Trophoblast cell (in vitro differentiated cells and primary cell): Measurements from ENCODE around the gene KCNJ6.

Experiments
- DNase-seq, 2 donors: peaks; one replicate each; pipeline ENCODE4 v3.0.0-alpha.2; 2016
- H2AFZ ChIP-seq: 2 replicates; pipeline ENCODE4 v1.6.1; 2013; ENCODE audit warnings: low read length, moderate library complexity, mild to moderate bottlenecking; ENCODE audit not compliant: insufficient read depth, poor library complexity
- H2AK5ac ChIP-seq: 2 replicates; pipeline ENCODE4 v1.6.1; 2013; ENCODE audit warnings: mild to moderate bottlenecking, low read length
- H2BK120ac ChIP-seq: 2 replicates; pipeline ENCODE4 v1.6.1; 2013; ENCODE audit warnings: low read length, mild to moderate bottlenecking, moderate library complexity; ENCODE audit not compliant: insufficient read depth, poor library complexity
- H2BK12ac ChIP-seq: 2 replicates; pipeline ENCODE4 v1.6.1; 2013; ENCODE audit warnings: mild to moderate bottlenecking, low read length, moderate library complexity
- H2BK5ac ChIP-seq: 2 replicates; pipeline ENCODE4 v1.6.1; 2013; ENCODE audit warnings: low read length, low read depth, moderate library complexity, mild to moderate bottlenecking; ENCODE audit not compliant: poor library complexity
- H3K14ac ChIP-seq: 2 replicates; pipeline ENCODE4 v1.6.1; 2013; ENCODE audit warnings: mild to moderate bottlenecking, low read length
- H3K18ac ChIP-seq: 2 replicates; pipeline ENCODE4 v1.6.1; 2013; ENCODE audit warnings: mild to moderate bottlenecking, low read length
- H3K23ac ChIP-seq: 2 replicates; pipeline ENCODE4 v1.6.1; 2013; ENCODE audit warnings: low read length
- H3K27ac ChIP-seq: 2 replicates; pipeline ENCODE4 v1.5.1; 2013; ENCODE audit warnings: low read depth, mild to moderate bottlenecking, inconsistent platforms, low read length, moderate library complexity
- H3K27me3 ChIP-seq: 2 replicates; pipeline ENCODE4 v1.6.1; 2013; ENCODE audit warnings: inconsistent platforms, mild to moderate bottlenecking, low read length, moderate library complexity; ENCODE audit not compliant: insufficient read depth
- H3K36me3 ChIP-seq, 2 experiments: 1 replicate in 1 of 2; 2 replicates in 1 of 2; pipeline ENCODE4 v1.6.1; 2013; ENCODE audit warnings: low read length in 2 of 2, mild to moderate bottlenecking in 2 of 2, moderate library complexity in 1 of 2; ENCODE audit not compliant: insufficient read depth in 2 of 2, control insufficient read depth in 1 of 2
- H3K4ac ChIP-seq: 2 replicates; pipeline ENCODE4 v1.6.1; 2013; ENCODE audit warnings: low read depth, mild to moderate bottlenecking, low read length, moderate library complexity
- H3K4me1 ChIP-seq, 2 experiments: 1 replicate in 1 of 2; 2 replicates in 1 of 2; pipeline ENCODE4 v1.6.1; 2013; ENCODE audit warnings: low read length in 2 of 2, mild to moderate bottlenecking in 2 of 2, moderate library complexity in 1 of 2; ENCODE audit not compliant: insufficient read depth in 2 of 2, control insufficient read depth in 1 of 2
- H3K4me2 ChIP-seq: 2 replicates; pipeline ENCODE4 v1.6.1; 2013; ENCODE audit warnings: inconsistent platforms, mild to moderate bottlenecking, low read length, moderate library complexity
- H3K4me3 ChIP-seq: 2 replicates; pipeline ENCODE4 v1.5.1; 2013; ENCODE audit warnings: mild to moderate bottlenecking, low read depth, low read length, inconsistent platforms
- H3K79me1 ChIP-seq: one replicate; pipeline ENCODE4 v1.6.1; 2013; ENCODE audit warnings: low read length
- H3K79me2 ChIP-seq: 2 replicates; pipeline ENCODE4 v1.6.1; 2013; ENCODE audit warnings: low read length, mild to moderate bottlenecking; ENCODE audit not compliant: control insufficient read depth, insufficient read depth, poor library complexity
- H3K9ac ChIP-seq: 2 replicates; pipeline ENCODE4 v1.6.1; 2013; ENCODE audit warnings: mild to moderate bottlenecking, low read length
- H3K9me3 ChIP-seq: 2 replicates; pipeline ENCODE4 v1.6.1; 2013; ENCODE audit warnings: low read depth, mild to moderate bottlenecking, control low read depth, inconsistent platforms, low read length; ENCODE audit not compliant: insufficient read depth
- H4K12ac ChIP-seq: 2 replicates; pipeline ENCODE4 v1.6.1; 2013; ENCODE audit warnings: low read depth, mild to moderate bottlenecking, low read length, moderate library complexity
- H4K8ac ChIP-seq: 2 replicates; pipeline ENCODE4 v1.6.1; 2013; ENCODE audit warnings: low read depth, mild to moderate bottlenecking, low read length, moderate library complexity
- H4K91ac ChIP-seq: one replicate; pipeline ENCODE4 v1.6.1; 2013; ENCODE audit warnings: low read depth, mild to moderate bottlenecking, low read length, moderate library complexity
- WGBS: extraction: QIAGEN DNeasy Blood & Tissue Kit; methylation state at CpG from one replicate; pipeline ENCODE4 v1.1.7; 2013; ENCODE audit warnings: missing lambda C conversion rate; ENCODE audit not compliant: insufficient read length, insufficient coverage; ENCODE audit errors: extremely low coverage; 5-methylcytosine and 5-hydroxymethylcytosine counted together

Gene KCNJ6

GRCh38 chr21:37828556-37828955, 87.7 kb downstream of the KCNJ6 start:
- WGBS, result no CpG with 5 or more reads among the region's 9 CpGs
- Histone ChIP-seq H3K4me1 (no peaks in the 10 kb centered on the region), H3K9ac (no peak overlapping the region), H3K4me3 (no peak overlapping the region), H3K4ac (no peak overlapping the region), H3K23ac (no peak overlapping the region), H3K9me3 (no peaks in the 10 kb centered on the region), H3K36me3 (no peaks in the 10 kb centered on the region), H3K14ac (no peak overlapping the region), H2BK120ac (no peak overlapping the region), H2BK5ac (no peak overlapping the region), H2AK5ac (no peak overlapping the region), H4K8ac (no peak overlapping the region), H3K79me1 (no peaks in the 10 kb centered on the region), H3K79me2 (no peaks in the 10 kb centered on the region), H4K12ac (no peak overlapping the region), H3K18ac (no peak overlapping the region), H3K4me2 (no peak overlapping the region), H4K91ac (no peak overlapping the region), H3K27ac (no peak overlapping the region), H3K27me3 (no peaks in the 10 kb centered on the region), H2AFZ (no peak overlapping the region), H2BK12ac (no peak overlapping the region)
- no peak for DNase-seq

- H2AK5ac ChIP-seq, result no peak overlapping the region
- H2BK120ac ChIP-seq, result no peak overlapping the region
- no peaks in the 10 kb centered on the region for H3K4me1 ChIP-seq
- no peak for DNase-seq
- no peak overlapping the region for H3K18ac ChIP-seq
- H3K9me3 ChIP-seq, result no peaks in the 10 kb centered on the region
- no peak overlapping the region for H2BK5ac ChIP-seq
- H3K4ac ChIP-seq, result no peak overlapping the region
- no peak overlapping the region for H3K27ac ChIP-seq
- no peak overlapping the region for H3K23ac ChIP-seq
- H3K4me2 ChIP-seq, result no peak overlapping the region
- H4K8ac ChIP-seq, result no peak overlapping the region
- H3K79me2 ChIP-seq, result no peaks in the 10 kb centered on the region
- H3K4me3 ChIP-seq, result no peak overlapping the region
- no peaks in the 10 kb centered on the region for H3K79me1 ChIP-seq
- no peak overlapping the region for H4K12ac ChIP-seq
- no CpG with 5 or more reads among the region's 6 CpGs for WGBS
- H3K9ac ChIP-seq, result no peak overlapping the region
- no peak overlapping the region for H4K91ac ChIP-seq
- no peak overlapping the region for H2BK12ac ChIP-seq
- no peak overlapping the region for H2AFZ ChIP-seq
- no peaks in the 10 kb centered on the region for H3K36me3 ChIP-seq
- H3K27me3 ChIP-seq, result no peaks in the 10 kb centered on the region
- no peak overlapping the region for H3K14ac ChIP-seq
These were observed 88.3 kb downstream of the KCNJ6 start for GRCh38 chr21:37827913-37828312.

GRCh38 chr21:37821786-37822450, 94.3 kb downstream of the KCNJ6 start:
- no peak overlapping the region for H4K12ac ChIP-seq
- no peaks in the 10 kb centered on the region for H3K9me3 ChIP-seq
- WGBS, result no CpG with 5 or more reads among the region's 3 CpGs

GRCh38 chr21:37821092-37821491, 95.2 kb downstream of the KCNJ6 start:
- Histone ChIP-seq H2BK12ac (no peak overlapping the region), H3K79me1 (no peaks in the 10 kb centered on the region), H3K14ac (no peak overlapping the region), H2AFZ (no peak overlapping the region), H3K4ac (no peak overlapping the region), H4K91ac (no peak overlapping the region), H4K12ac (no peak overlapping the region), H3K79me2 (no peaks in the 10 kb centered on the region), H3K23ac (no peak overlapping the region), H3K4me1 (no peaks in the 10 kb centered on the region), H3K9me3 (no peaks in the 10 kb centered on the region), H2BK5ac (no peak overlapping the region), H4K8ac (no peak overlapping the region), H3K27ac (no peak overlapping the region), H3K4me3 (no peak overlapping the region), H3K27me3 (no peaks in the 10 kb centered on the region), H3K9ac (no peak overlapping the region), H3K18ac (no peak overlapping the region), H2AK5ac (no peak overlapping the region), H3K36me3 (no peaks in the 10 kb centered on the region), H3K4me2 (no peak overlapping the region), H2BK120ac (no peak overlapping the region)
- no CpG with 5 or more reads among the region's 2 CpGs for WGBS
- DNase-seq, result no peak

More at GRCh38 chr21:37821786-37822450, 94.3 kb downstream of the KCNJ6 start:
- no peak overlapping the region for H3K4ac ChIP-seq
- H4K91ac ChIP-seq, result no peak overlapping the region
- H3K4me3 ChIP-seq, result no peak overlapping the region
- no peak overlapping the region for H2BK5ac ChIP-seq
- H2AFZ ChIP-seq, result no peak overlapping the region
- no peak overlapping the region for H3K18ac ChIP-seq
- H3K14ac ChIP-seq, result no peak overlapping the region
- no peaks in the 10 kb centered on the region for H3K27me3 ChIP-seq
- H3K4me2 ChIP-seq, result no peak overlapping the region
- H2BK12ac ChIP-seq, result no peak overlapping the region
- no peaks in the 10 kb centered on the region for H3K79me2 ChIP-seq
- H3K36me3 ChIP-seq, result no peaks in the 10 kb centered on the region
- no peak overlapping the region for H3K9ac ChIP-seq
- no peak overlapping the region for H4K8ac ChIP-seq
- no peak overlapping the region for H2AK5ac ChIP-seq
- no peak overlapping the region for H3K27ac ChIP-seq
- H3K4me1 ChIP-seq, result no peaks in the 10 kb centered on the region
- no peaks in the 10 kb centered on the region for H3K79me1 ChIP-seq
- no peak for DNase-seq
- no peak overlapping the region for H2BK120ac ChIP-seq
- H3K23ac ChIP-seq, result no peak overlapping the region
